Measurements from ENCODE around the gene ASPG. TPM values are rescaled to one million over a fixed set of nuclear protein-coding genes. Genes with fewer than 3 reads are reported as not detected.

Gene ASPG
- total RNA-seq, 1 experiment from 2014 or later = not detected

- Mint-ChIP-seq H3K4me1 (ENCODE audit: low read depth, unreplicated experiment) (no peaks in the 10 kb centered on the region), H3K9me3 (ENCODE audit: low read depth, unreplicated experiment) (no peaks in the 10 kb centered on the region), H3K27me3 (ENCODE audit: unreplicated experiment) (peaks cover 92% of the 10 kb centered on the region), H3K27ac (ENCODE audit: unreplicated experiment) (no peak overlapping the region), H3K36me3 (ENCODE audit: insufficient read depth, unreplicated experiment) (peaks cover 5% of the 10 kb centered on the region), H3K4me3 (ENCODE audit: low read depth, unreplicated experiment) (no peak overlapping the region)
- no TSS peak for BruUV-seq (replicated peaks)
- no peak for TF ChIP-seq CTCF (IDR thresholded peaks at IDR 0.05; ENCODE audit: unreplicated experiment)
- CTCF ChIA-PET = no interaction called here
- intact Hi-C loops (cut with micrococcal nuclease; ENCODE audit: unreplicated experiment) = loop anchor here (5.0 kb wide), 1 partner anchor 418 kb away; no protein-coding TSS in a partner anchor
- no peak for DNase-seq
These were observed 58.9 kb downstream of the ASPG start for GRCh38 chr14:104144453-104144790.

DNA sequence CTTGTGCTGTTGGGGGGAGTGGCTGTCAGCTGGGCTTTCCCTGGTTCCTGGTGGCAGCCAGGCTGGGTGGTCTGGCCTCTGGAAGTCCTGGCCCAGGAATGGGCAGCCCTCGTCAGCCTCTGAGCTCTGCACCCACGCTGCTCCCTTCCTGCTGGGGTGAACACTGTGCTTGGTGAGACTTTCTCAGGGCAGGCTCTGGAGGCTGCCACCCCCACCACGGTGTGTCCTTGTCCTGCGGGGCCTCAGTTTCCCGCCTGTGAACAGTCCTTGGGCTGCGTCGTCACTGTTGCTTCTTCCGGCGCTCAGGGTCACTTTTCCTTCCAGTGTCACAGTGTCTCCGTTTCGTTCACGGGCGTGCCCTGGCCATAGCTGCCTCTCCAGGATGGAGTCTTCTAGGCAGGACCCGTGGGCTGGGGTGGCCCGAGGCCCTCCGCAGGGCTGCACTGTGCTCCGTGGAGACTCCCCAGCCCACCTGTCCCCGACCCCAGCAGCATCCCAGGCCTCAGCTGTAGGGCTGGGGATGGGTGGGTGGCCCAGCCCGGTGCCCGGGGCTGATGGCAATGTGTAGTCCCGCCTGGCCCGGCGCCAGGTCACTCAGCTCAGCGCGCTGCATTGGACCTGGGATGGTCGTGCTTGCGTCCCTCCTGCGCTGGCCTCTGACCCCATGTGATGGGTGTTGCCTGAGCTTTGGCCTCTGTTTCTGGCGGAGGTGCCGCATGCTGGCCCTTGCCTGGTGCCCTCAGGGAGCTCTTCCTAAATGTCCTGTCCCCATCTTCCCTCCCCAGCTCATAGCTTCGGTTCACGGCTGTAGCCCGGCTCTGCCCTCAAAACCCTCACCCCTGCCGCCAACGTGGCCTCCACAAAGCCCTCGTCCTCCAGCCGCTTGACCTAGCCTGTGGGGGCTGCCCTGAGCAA lies 59.7 kb downstream of the ASPG start:
- BruUV-seq (replicated peaks) = no TSS peak
- TF ChIP-seq CTCF (IDR thresholded peaks at IDR 0.05; ENCODE audit: unreplicated experiment) = no peak
- intact Hi-C loops (cut with micrococcal nuclease; ENCODE audit: unreplicated experiment) = loop anchor here (5.0 kb wide), 1 partner anchor 417 kb away; no protein-coding TSS in a partner anchor
- H3K36me3 Mint-ChIP-seq (ENCODE audit: insufficient read depth, unreplicated experiment) = peaks cover 5% of the 10 kb centered on the region
- CTCF ChIA-PET = interaction anchor here (0.8 kb wide), 1 partner anchor 16 kb away, joined by 3 read pairs; no protein-coding TSS in a partner anchor
- no peak overlapping the region for H3K4me3 Mint-ChIP-seq (ENCODE audit: low read depth, unreplicated experiment)
- H3K27ac Mint-ChIP-seq (ENCODE audit: unreplicated experiment) = no peak overlapping the region
- peaks cover 86% of the 10 kb centered on the region for H3K27me3 Mint-ChIP-seq (ENCODE audit: unreplicated experiment)
- no peaks in the 10 kb centered on the region for H3K4me1 Mint-ChIP-seq (ENCODE audit: low read depth, unreplicated experiment)
- no peaks in the 10 kb centered on the region for H3K9me3 Mint-ChIP-seq (ENCODE audit: low read depth, unreplicated experiment)
- no peak for DNase-seq

DNA sequence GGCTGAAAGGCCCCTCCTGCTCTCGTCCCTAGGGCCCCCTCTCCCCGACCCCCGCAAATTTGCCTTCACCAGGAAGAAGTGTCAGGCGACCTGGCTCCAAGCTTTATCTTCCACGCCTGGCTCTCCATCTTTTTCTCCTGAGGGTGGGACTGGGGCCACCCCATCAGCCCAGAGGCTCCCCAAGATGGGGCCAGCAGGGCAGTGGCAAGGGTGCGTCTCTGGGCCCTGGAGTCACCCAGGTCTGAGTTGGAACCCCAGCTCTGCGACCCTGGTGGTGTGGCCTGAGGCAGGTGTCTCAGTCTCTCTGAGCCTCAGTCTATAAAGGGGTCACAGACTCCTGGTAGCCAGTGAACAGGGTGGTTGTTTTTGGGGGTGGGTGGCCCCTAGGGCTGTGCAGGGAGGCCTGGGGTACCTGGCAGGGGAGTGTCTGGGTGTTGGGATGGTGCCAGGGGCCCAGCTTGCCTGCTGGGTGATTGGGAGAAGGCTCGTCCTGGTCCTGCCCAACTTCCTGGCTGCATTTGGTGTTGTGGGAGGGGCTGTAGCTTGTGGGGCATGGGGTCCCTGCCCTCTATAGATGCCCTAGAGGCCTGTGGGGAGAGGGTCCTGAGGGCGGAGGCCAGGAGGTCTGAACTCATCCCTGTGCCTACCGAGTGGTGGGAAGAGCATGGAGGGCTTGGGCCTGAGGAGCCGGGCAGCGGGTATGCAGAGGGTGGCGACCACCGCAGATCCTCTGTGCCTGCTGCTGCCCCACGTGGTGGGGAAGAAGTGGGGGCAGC lies 60.5 kb downstream of the ASPG start:
- Mint-ChIP-seq H3K4me1 (ENCODE audit: low read depth, unreplicated experiment) (no peaks in the 10 kb centered on the region), H3K27me3 (ENCODE audit: unreplicated experiment) (peaks cover 77% of the 10 kb centered on the region), H3K4me3 (ENCODE audit: low read depth, unreplicated experiment) (no peak overlapping the region), H3K9me3 (ENCODE audit: low read depth, unreplicated experiment) (no peaks in the 10 kb centered on the region), H3K27ac (ENCODE audit: unreplicated experiment) (no peak overlapping the region), H3K36me3 (ENCODE audit: insufficient read depth, unreplicated experiment) (peaks cover under 1% of the 10 kb centered on the region)
- no peak for TF ChIP-seq CTCF (IDR thresholded peaks at IDR 0.05; ENCODE audit: unreplicated experiment)
- no TSS peak for BruUV-seq (replicated peaks)
- intact Hi-C loops (cut with micrococcal nuclease; ENCODE audit: unreplicated experiment) = no loop called here
- DNase-seq = no peak
- CTCF ChIA-PET = interaction anchor here (0.8 kb wide), 1 partner anchor 17 kb away, joined by 3 read pairs; no protein-coding TSS in a partner anchor

DNA sequence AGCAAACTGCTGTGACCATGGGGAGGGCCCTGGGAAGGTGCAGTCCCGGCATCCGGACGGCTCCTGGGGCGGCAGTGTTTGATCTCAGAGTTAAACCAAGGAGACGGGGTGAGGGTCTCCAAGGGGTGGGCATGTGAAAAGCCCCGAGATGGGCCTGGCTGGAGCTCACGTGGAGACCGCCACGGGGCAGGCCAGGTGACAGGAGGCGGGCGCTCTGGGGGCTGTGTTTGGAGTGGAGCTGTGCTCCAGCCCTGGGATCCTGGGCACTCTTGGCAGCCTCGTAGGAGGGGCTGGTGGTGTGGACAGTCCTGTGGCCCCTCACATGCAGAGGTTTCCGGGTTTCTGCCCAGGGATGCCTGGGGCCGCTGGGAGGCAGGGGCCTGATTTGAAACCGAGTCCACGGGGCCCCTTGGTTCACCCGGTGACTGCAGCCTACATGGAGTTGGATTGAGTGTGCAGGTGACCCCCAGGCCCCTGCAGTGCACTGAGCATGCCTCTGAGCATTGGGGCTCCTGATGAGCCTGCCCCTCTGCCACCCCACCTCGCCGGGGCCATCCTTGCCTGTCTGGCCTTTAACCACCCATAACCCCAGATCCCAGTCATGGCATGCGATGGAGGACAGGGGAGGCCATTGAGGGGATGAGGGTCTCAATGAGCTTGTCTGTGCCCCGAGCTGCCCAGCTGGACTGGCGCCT lies 61.3 kb downstream of the ASPG start:
- Mint-ChIP-seq H3K9me3 (ENCODE audit: low read depth, unreplicated experiment) (no peaks in the 10 kb centered on the region), H3K4me3 (ENCODE audit: low read depth, unreplicated experiment) (no peak overlapping the region), H3K27ac (ENCODE audit: unreplicated experiment) (no peak overlapping the region), H3K4me1 (ENCODE audit: low read depth, unreplicated experiment) (no peaks in the 10 kb centered on the region), H3K36me3 (ENCODE audit: insufficient read depth, unreplicated experiment) (no peaks in the 10 kb centered on the region), H3K27me3 (ENCODE audit: unreplicated experiment) (peaks cover 70% of the 10 kb centered on the region)
- intact Hi-C loops (cut with micrococcal nuclease; ENCODE audit: unreplicated experiment) = no loop called here
- DNase-seq = no peak
- CTCF ChIA-PET = no interaction called here
- TF ChIP-seq CTCF (IDR thresholded peaks at IDR 0.05; ENCODE audit: unreplicated experiment) = no peak
- BruUV-seq (replicated peaks) = no TSS peak

Data from Calu3 (cell line).